HEK293 (cell line): Measurements from ENCODE around the gene PLEKHJ1.

Source experiments
- GLIS2 ChIP-seq: fragments of 450-650 bp; formaldehyde crosslinking; IDR thresholded peaks from 2 replicates; pipeline ENCODE4 v1.5.1; 2016; ENCODE audit warnings: missing biosample characterization, missing genetic modification characterization
- KLF1 ChIP-seq: fragments of 450-650 bp; formaldehyde crosslinking; IDR thresholded peaks from 2 replicates; pipeline ENCODE4 v1.5.1; 2016; ENCODE audit warnings: missing biosample characterization, missing genetic modification characterization
- KLF8 ChIP-seq: fragments of 450-650 bp; formaldehyde crosslinking; IDR thresholded peaks from 2 replicates; pipeline ENCODE4 v1.5.1; 2016; ENCODE audit warnings: missing biosample characterization, missing genetic modification characterization
- OSR2 ChIP-seq: fragments of 450-650 bp; formaldehyde crosslinking; IDR thresholded peaks from 2 replicates; pipeline ENCODE4 v1.5.1; 2016; ENCODE audit warnings: missing biosample characterization, missing genetic modification characterization
- REPIN1 ChIP-seq: fragments of 450-650 bp; formaldehyde crosslinking; IDR thresholded peaks from 2 replicates; pipeline ENCODE4 v1.5.1; 2017; ENCODE audit warnings: missing biosample characterization, missing genetic modification characterization, low read depth
- YY2 ChIP-seq: fragments of 450-650 bp; formaldehyde crosslinking; IDR thresholded peaks from 2 replicates; pipeline ENCODE4 v1.5.1; 2016; ENCODE audit warnings: missing biosample characterization, missing genetic modification characterization
- ZBTB7A ChIP-seq: fragments of 450-650 bp; formaldehyde crosslinking; IDR thresholded peaks from 2 replicates; pipeline ENCODE4 v1.5.1; 2016; ENCODE audit warnings: low read depth, missing biosample characterization, missing genetic modification characterization
- ZFHX2 ChIP-seq: fragments of 450-650 bp; formaldehyde crosslinking; conservative IDR thresholded peaks from 2 replicates; pipeline ENCODE4 v1.5.1; 2016; ENCODE audit warnings: missing biosample characterization, missing genetic modification characterization
- ZIC2 ChIP-seq: fragments of 450-650 bp; formaldehyde crosslinking; IDR thresholded peaks from 2 replicates; pipeline ENCODE4 v1.5.1; 2016; ENCODE audit warnings: missing biosample characterization, missing genetic modification characterization
- ZNF121 ChIP-seq: fragments of 450-650 bp; formaldehyde crosslinking; IDR thresholded peaks from 2 replicates; pipeline ENCODE4 v1.5.1; 2016; ENCODE audit warnings: missing biosample characterization, missing genetic modification characterization
- ZNF140 ChIP-seq: fragments of 450-650 bp; formaldehyde crosslinking; IDR thresholded peaks from 2 replicates; pipeline ENCODE4 v1.5.1; 2016; ENCODE audit warnings: missing biosample characterization, missing genetic modification characterization
- ZNF404 ChIP-seq: fragments of 450-650 bp; formaldehyde crosslinking; IDR thresholded peaks from 2 replicates; pipeline ENCODE4 v1.5.1; 2017; ENCODE audit warnings: missing biosample characterization, missing genetic modification characterization
- ZNF48 ChIP-seq: fragments of 450-650 bp; formaldehyde crosslinking; IDR thresholded peaks from 2 replicates; pipeline ENCODE4 v1.5.1; 2016; ENCODE audit warnings: missing biosample characterization, missing genetic modification characterization
- ZNF558 ChIP-seq: fragments of 450-650 bp; formaldehyde crosslinking; IDR thresholded peaks from 2 replicates; pipeline ENCODE4 v1.5.1; 2016; ENCODE audit warnings: missing biosample characterization, missing genetic modification characterization
- ZNF600 ChIP-seq: fragments of 450-650 bp; formaldehyde crosslinking; IDR thresholded peaks from 2 replicates; pipeline ENCODE4 v1.5.1; 2016; ENCODE audit warnings: missing biosample characterization, missing genetic modification characterization
- ZNF658 ChIP-seq: fragments of 450-650 bp; formaldehyde crosslinking; IDR thresholded peaks from 2 replicates; pipeline ENCODE4; 2016; ENCODE audit warnings: missing biosample characterization, missing genetic modification characterization
- ZNF791 ChIP-seq: fragments of 450-650 bp; formaldehyde crosslinking; IDR thresholded peaks from 2 replicates; pipeline ENCODE4 v1.5.1; 2016; ENCODE audit warnings: missing biosample characterization, missing genetic modification characterization
- TF ChIP-seq, protein P1 (sequence below): fragments of 450-650 bp; formaldehyde crosslinking; IDR thresholded peaks from 2 replicates; pipeline ENCODE4 v1.5.1; 2016; ENCODE audit warnings: missing biosample characterization, missing genetic modification characterization
- TF ChIP-seq, protein P2 (sequence below): sonication (generic); formaldehyde crosslinking; IDR thresholded peaks from 2 replicates; pipeline ENCODE4 v1.8.1; 2022; ENCODE audit warnings: mild to moderate bottlenecking, moderate library complexity, missing genetic modification reagents
- TF ChIP-seq, protein P3 (sequence below): fragments of 450-650 bp; formaldehyde crosslinking; IDR thresholded peaks from 2 replicates; pipeline ENCODE4 v1.5.1; 2016; ENCODE audit warnings: missing biosample characterization, missing genetic modification characterization
- TF ChIP-seq, protein P4 (sequence below): fragments of 450-650 bp; formaldehyde crosslinking; IDR thresholded peaks from 2 replicates; pipeline ENCODE4 v1.5.1; 2016; ENCODE audit warnings: missing biosample characterization, missing genetic modification characterization
- TF ChIP-seq, protein P5 (sequence below): fragments of 450-650 bp; formaldehyde crosslinking; IDR thresholded peaks from 2 replicates; pipeline ENCODE4 v1.5.1; 2016; ENCODE audit warnings: missing biosample characterization, missing genetic modification characterization
- TF ChIP-seq, protein P6 (sequence below): fragments of 450-650 bp; formaldehyde crosslinking; IDR thresholded peaks from 2 replicates; pipeline ENCODE4 v1.5.1; 2016; ENCODE audit warnings: missing biosample characterization, missing genetic modification characterization

The PLEKHJ1 gene

DNA sequence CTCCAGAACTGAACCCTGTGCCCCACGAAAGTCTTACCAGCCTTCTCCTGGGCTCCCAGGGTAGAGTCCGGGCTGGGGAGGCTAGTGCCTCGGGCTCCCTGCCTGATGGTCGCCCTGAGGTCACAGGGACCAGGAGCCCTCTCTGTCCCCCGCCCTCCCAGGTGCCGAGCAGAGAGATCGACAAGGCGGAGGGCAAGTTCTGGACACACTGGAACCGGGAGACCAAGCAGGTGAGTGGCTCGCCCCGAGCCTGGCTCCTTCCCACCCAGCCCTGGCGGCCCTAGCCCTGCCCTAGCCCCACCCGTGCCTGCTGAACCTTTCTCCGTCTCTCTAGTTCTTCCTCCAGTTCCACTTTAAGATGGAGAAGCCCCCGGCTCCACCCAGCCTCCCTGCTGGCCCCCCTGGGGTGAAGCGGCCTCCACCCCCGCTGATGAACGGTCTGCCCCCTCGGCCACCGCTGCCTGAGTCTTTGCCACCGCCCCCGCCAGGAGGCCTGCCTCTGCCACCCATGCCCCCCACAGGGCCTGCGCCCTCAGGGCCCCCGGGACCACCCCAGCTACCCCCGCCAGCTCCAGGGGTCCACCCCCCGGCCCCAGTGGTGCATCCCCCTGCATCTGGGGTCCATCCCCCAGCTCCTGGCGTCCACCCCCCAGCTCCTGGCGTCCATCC is 11.4 kb upstream of the PLEKHJ1 start (continued):
- 0 out of 2 replicates have a peak, but pooled peaks have one; percentile 30 for TF ChIP-seq ZBTB7A
- peak; percentile 70 for TF ChIP-seq KLF1
- TF ChIP-seq ZFHX2 (tag by site-specific recombination): peak; percentile 58
- TF ChIP-seq, protein P1, sequence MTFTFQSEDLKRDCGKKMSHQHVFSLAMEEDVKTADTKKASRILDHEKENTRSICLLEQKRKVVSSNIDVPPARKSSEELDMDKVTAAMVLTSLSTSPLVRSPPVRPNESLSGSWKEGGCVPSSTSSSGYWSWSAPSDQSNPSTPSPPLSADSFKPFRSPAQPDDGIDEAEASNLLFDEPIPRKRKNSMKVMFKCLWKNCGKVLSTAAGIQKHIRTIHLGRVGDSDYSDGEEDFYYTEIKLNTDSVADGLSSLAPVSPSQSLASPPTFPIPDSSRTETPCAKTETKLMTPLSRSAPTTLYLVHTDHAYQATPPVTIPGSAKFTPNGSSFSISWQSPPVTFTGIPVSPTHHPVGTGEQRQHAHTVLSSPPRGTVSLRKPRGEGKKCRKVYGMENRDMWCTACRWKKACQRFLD: no peak
- TF ChIP-seq KLF8 (tag by site-specific recombination): peak; percentile 67; the same call in 1 of the 2 replicates
- peak; percentile 68 for TF ChIP-seq GLIS2 (tag by site-specific recombination)
- TF ChIP-seq ZNF121 (tag by site-specific recombination): no peak
- TF ChIP-seq, protein P2, sequence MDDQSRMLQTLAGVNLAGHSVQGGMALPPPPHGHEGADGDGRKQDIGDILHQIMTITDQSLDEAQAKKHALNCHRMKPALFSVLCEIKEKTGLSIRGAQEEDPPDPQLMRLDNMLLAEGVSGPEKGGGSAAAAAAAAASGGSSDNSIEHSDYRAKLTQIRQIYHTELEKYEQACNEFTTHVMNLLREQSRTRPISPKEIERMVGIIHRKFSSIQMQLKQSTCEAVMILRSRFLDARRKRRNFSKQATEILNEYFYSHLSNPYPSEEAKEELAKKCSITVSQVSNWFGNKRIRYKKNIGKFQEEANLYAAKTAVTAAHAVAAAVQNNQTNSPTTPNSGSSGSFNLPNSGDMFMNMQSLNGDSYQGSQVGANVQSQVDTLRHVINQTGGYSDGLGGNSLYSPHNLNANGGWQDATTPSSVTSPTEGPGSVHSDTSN: no peak
- TF ChIP-seq ZNF140 (tag by site-specific recombination): no peak
- TF ChIP-seq, protein P3, sequence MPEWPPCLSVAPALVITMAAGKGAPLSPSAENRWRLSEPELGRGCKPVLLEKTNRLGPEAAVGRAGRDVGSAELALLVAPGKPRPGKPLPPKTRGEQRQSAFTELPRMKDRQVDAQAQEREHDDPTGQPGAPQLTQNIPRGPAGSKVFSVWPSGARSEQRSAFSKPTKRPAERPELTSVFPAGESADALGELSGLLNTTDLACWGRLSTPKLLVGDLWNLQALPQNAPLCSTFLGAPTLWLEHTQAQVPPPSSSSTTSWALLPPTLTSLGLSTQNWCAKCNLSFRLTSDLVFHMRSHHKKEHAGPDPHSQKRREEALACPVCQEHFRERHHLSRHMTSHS (tag by site-specific recombination): no peak
- TF ChIP-seq, protein P4, sequence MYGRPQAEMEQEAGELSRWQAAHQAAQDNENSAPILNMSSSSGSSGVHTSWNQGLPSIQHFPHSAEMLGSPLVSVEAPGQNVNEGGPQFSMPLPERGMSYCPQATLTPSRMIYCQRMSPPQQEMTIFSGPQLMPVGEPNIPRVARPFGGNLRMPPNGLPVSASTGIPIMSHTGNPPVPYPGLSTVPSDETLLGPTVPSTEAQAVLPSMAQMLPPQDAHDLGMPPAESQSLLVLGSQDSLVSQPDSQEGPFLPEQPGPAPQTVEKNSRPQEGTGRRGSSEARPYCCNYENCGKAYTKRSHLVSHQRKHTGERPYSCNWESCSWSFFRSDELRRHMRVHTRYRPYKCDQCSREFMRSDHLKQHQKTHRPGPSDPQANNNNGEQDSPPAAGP (tag by site-specific recombination): no peak
- TF ChIP-seq ZNF48 (tag by site-specific recombination): no peak
- no peak for TF ChIP-seq OSR2 (tag by site-specific recombination)
- TF ChIP-seq ZNF658 (tag by site-specific recombination): no peak
- TF ChIP-seq ZNF404 (tag by site-specific recombination): no peak
- TF ChIP-seq, protein P5, sequence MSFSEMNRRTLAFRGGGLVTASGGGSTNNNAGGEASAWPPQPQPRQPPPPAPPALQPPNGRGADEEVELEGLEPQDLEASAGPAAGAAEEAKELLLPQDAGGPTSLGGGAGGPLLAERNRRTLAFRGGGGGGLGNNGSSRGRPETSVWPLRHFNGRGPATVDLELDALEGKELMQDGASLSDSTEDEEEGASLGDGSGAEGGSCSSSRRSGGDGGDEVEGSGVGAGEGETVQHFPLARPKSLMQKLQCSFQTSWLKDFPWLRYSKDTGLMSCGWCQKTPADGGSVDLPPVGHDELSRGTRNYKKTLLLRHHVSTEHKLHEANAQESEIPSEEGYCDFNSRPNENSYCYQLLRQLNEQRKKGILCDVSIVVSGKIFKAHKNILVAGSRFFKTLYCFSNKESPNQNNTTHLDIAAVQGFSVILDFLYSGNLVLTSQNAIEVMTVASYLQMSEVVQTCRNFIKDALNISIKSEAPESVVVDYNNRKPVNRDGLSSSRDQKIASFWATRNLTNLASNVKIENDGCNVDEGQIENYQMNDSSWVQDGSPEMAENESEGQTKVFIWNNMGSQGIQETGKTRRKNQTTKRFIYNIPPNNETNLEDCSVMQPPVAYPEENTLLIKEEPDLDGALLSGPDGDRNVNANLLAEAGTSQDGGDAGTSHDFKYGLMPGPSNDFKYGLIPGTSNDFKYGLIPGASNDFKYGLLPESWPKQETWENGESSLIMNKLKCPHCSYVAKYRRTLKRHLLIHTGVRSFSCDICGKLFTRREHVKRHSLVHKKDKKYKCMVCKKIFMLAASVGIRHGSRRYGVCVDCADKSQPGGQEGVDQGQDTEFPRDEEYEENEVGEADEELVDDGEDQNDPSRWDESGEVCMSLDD: no peak
- TF ChIP-seq ZIC2: peak; percentile 49; the same call in 1 of the 2 replicates
- TF ChIP-seq ZNF791 (tag by site-specific recombination): no peak
- no peak for TF ChIP-seq YY2 (tag by site-specific recombination)
- TF ChIP-seq REPIN1 (tag by site-specific recombination): no peak
- peak; percentile 83 for TF ChIP-seq ZNF600
- no peak for TF ChIP-seq ZNF558 (tag by site-specific recombination)
- TF ChIP-seq, protein P6, sequence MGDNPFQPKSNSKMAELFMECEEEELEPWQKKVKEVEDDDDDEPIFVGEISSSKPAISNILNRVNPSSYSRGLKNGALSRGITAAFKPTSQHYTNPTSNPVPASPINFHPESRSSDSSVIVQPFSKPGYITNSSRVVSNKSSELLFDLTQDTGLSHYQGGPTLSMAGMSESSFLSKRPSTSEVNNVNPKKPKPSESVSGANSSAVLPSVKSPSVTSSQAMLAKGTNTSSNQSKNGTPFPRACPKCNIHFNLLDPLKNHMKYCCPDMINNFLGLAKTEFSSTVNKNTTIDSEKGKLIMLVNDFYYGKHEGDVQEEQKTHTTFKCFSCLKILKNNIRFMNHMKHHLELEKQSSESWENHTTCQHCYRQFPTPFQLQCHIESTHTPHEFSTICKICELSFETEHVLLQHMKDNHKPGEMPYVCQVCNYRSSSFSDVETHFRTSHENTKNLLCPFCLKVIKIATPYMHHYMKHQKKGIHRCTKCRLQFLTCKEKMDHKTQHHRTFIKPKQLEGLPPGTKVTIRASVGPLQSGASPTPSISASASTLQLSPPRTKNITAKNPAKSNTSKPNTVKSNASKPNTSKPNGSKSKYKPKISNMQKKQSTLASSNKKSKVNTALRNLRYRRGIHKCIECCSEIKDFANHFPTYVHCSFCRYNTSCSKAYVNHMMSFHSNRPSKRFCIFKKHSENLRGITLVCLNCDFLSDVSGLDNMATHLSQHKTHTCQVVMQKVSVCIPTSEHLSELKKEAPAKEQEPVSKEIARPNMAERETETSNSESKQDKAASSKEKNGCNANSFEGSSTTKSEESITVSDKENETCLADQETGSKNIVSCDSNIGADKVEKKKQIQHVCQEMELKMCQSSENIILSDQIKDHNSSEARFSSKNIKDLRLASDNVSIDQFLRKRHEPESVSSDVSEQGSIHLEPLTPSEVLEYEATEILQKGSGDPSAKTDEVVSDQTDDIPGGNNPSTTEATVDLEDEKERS: no peak
